Endothelial cell of umbilical vein (primary cell): ENCODE data around the gene PIEZO2.

Experiments
- EZH2 ChIP-seq: IDR thresholded peaks from 2 replicates; pipeline ENCODE4 v1.6.1; 2012; ENCODE audit warnings: borderline replicate concordance, low read depth, mild to moderate bottlenecking, moderate library complexity, low read length, inconsistent platforms; ENCODE audit not compliant: severe bottlenecking
- FOS ChIP-seq: IDR thresholded peaks from 2 replicates; pipeline ENCODE4 v1.6.1; 2011; ENCODE audit warnings: mild to moderate bottlenecking, low read length, moderate library complexity, borderline replicate concordance; ENCODE audit not compliant: insufficient read depth
- GATA2 ChIP-seq: IDR thresholded peaks from 2 replicates; pipeline ENCODE4 v1.7.0; 2011; ENCODE audit warnings: low read depth, mild to moderate bottlenecking, moderate library complexity, mixed read lengths, low read length; ENCODE audit not compliant: insufficient read length, insufficient read depth
- JUN ChIP-seq: IDR thresholded peaks from 2 replicates; pipeline ENCODE4 v1.6.1; 2011; ENCODE audit warnings: borderline replicate concordance, low read depth; ENCODE audit not compliant: insufficient read length, insufficient read depth
- MYC ChIP-seq: IDR thresholded peaks from one replicate; pipeline ENCODE4 v1.6.1; 2011; ENCODE audit warnings: mild to moderate bottlenecking, low read depth, low read length
- POLR2A ChIP-seq: IDR thresholded peaks from 2 replicates; pipeline ENCODE4 v1.6.1; 2012; ENCODE audit warnings: low read depth, mild to moderate bottlenecking, control low read depth, low read length
- POLR2AphosphoS5 ChIP-seq: IDR thresholded peaks from 2 replicates; pipeline ENCODE4 v1.6.1; 2012; ENCODE audit warnings: low read depth, mild to moderate bottlenecking, control low read depth, low read length, moderate library complexity; ENCODE audit not compliant: insufficient read depth
- TF ChIP-seq, protein P1 (sequence below), 2 donors: IDR thresholded peaks; 1 replicate in 1 of 2; 2 replicates in 1 of 2; pipeline ENCODE4 v1.5.1; 2011; ENCODE audit warnings: low read length in 2 of 2, mild to moderate bottlenecking in 2 of 2, moderate library complexity in 2 of 2, control low read depth in 1 of 2, inconsistent platforms in 1 of 2, low read depth in 1 of 2; ENCODE audit not compliant: insufficient read depth in 1 of 2; ENCODE audit errors: extremely low read depth in 1 of 2
- TF ChIP-seq, protein P2 (sequence below): IDR thresholded peaks from 2 replicates; pipeline ENCODE4 v1.6.1; 2011; ENCODE audit not compliant: insufficient read depth, insufficient read length

DNA sequence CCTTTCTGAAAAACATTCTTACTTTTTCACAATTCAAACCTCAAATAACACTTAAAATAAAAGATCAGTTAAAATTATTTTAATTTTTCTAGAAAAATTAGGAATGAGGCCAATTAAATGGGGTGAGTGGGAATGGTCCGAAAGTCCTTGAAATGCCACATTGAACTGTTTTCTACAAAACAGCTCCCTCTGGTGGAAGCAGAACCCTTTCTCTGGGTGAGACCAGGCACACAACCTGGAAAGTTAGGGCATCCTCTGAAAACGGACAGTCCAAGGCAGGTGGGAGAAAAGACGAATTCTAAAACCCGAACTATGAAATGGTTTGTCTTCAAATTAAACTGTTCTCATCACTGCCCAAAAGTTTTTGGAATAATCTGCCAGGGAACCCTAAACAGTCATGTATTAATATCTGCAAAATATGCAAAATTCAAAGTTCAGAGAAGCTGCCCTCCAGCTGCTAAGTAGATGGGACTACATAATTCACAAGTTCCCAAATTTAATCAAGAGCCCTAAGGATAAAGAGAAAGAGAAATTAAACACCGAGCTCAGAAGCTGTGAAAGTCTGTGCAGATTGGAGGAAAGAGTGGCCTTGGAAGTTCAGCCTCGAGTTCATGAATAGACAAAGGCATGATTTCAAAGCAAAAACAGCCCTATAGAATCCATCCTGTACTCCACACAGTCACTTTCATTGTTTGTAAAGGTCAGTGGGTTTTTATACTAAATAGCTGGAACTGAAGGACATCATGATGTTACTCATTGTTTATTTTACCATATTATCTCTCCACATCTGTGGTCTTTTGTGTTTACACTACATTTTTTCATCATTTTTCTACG is 108.3 kb downstream of the PIEZO2 start:
- TF ChIP-seq, protein P1, sequence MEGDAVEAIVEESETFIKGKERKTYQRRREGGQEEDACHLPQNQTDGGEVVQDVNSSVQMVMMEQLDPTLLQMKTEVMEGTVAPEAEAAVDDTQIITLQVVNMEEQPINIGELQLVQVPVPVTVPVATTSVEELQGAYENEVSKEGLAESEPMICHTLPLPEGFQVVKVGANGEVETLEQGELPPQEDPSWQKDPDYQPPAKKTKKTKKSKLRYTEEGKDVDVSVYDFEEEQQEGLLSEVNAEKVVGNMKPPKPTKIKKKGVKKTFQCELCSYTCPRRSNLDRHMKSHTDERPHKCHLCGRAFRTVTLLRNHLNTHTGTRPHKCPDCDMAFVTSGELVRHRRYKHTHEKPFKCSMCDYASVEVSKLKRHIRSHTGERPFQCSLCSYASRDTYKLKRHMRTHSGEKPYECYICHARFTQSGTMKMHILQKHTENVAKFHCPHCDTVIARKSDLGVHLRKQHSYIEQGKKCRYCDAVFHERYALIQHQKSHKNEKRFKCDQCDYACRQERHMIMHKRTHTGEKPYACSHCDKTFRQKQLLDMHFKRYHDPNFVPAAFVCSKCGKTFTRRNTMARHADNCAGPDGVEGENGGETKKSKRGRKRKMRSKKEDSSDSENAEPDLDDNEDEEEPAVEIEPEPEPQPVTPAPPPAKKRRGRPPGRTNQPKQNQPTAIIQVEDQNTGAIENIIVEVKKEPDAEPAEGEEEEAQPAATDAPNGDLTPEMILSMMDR (IDR thresholded peaks at IDR 0.05; ENCODE audit: extremely low read depth in 1 of 2, insufficient read depth in 1 of 2, low read depth in 1 of 2, low read length in 2 of 2): peak; percentile 71 to 81
- TF ChIP-seq MYC (no peak), JUN (no peak), POLR2AphosphoS5 (no peak), POLR2A (no peak), EZH2 (no peak), GATA2 (peak; percentile 49), FOS (peak; percentile 31)
- TF ChIP-seq, protein P2, sequence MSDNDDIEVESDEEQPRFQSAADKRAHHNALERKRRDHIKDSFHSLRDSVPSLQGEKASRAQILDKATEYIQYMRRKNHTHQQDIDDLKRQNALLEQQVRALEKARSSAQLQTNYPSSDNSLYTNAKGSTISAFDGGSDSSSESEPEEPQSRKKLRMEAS: no peak
